KMS-11 (cell line): ENCODE measurements around the gene TSHR.
"Not testable (repeated sequence)": the region's sequence is repeated elsewhere in the genome, so short reads cannot be mapped to it uniquely, and the experiment has no call there.

Experiments used
- H2AFZ ChIP-seq: fragments of 200-600 bp; sonication (generic); 2 replicates; pipeline ENCODE4 v1.6.1; 2016; ENCODE audit warnings: antibody characterized with exemption, mixed run types, low read depth
- H3K27ac ChIP-seq: fragments of 200-600 bp; sonication (generic); 2 replicates; pipeline ENCODE4 v1.6.1; 2016; ENCODE audit warnings: mild to moderate bottlenecking, mixed run types
- H3K27me3 ChIP-seq: fragments of 200-600 bp; sonication (generic); 2 replicates; pipeline ENCODE4 v1.6.1; 2017; ENCODE audit warnings: mild to moderate bottlenecking, low read depth, mixed run types, moderate library complexity; ENCODE audit not compliant: insufficient read depth
- H3K36me3 ChIP-seq: fragments of 200-600 bp; sonication (generic); 2 replicates; pipeline ENCODE4 v1.6.1; 2017; ENCODE audit warnings: mild to moderate bottlenecking, mixed run types; ENCODE audit not compliant: insufficient read depth
- H3K4me1 ChIP-seq: fragments of 200-600 bp; sonication (generic); 2 replicates; pipeline ENCODE4 v1.6.1; 2016; ENCODE audit warnings: mild to moderate bottlenecking, low read depth, mixed run types; ENCODE audit not compliant: poor library complexity, severe bottlenecking
- H3K4me2 ChIP-seq: fragments of 200-600 bp; sonication (generic); 2 replicates; pipeline ENCODE4 v1.7.0; 2016; ENCODE audit warnings: mild to moderate bottlenecking, mixed run types
- H3K4me3 ChIP-seq: fragments of 200-600 bp; sonication (generic); IDR thresholded peaks from 2 replicates; pipeline ENCODE4 v1.6.1; 2017; ENCODE audit warnings: low read depth, low read length, mixed read lengths; ENCODE audit not compliant: insufficient read depth
- H3K79me2 ChIP-seq: fragments of 200-600 bp; sonication (generic); 2 replicates; pipeline ENCODE4 v1.6.1; 2016; ENCODE audit warnings: low read depth, mixed run types; ENCODE audit not compliant: insufficient read depth
- H3K9ac ChIP-seq: fragments of 200-600 bp; sonication (generic); 2 replicates; pipeline ENCODE4 v1.6.1; 2016; ENCODE audit warnings: mild to moderate bottlenecking, mixed run types
- H4K20me1 ChIP-seq: fragments of 200-600 bp; sonication (generic); 2 replicates; pipeline ENCODE4 v1.6.1; 2016; ENCODE audit warnings: mild to moderate bottlenecking, mixed run types; ENCODE audit not compliant: insufficient read depth
- CTCF ChIP-seq: fragments of 200-600 bp; sonication (generic); conservative IDR thresholded peaks from 2 replicates; pipeline ENCODE4 v1.6.1; 2017; ENCODE audit warnings: low read depth, mild to moderate bottlenecking, antibody characterized with exemption, low read length, moderate library complexity, mixed read lengths

TSHR gene

GRCh38 chr14:81006266-81006665, 50.8 kb downstream of the TSHR start:
- Histone ChIP-seq H3K4me2 (no peak overlapping the region), H3K4me3 (no peak overlapping the region), H3K79me2 (no peaks in the 10 kb centered on the region), H3K27ac (no peak overlapping the region), H4K20me1 (no peaks in the 10 kb centered on the region), H3K9ac (no peak overlapping the region), H3K4me1 (no peaks in the 10 kb centered on the region), H3K36me3 (no peaks in the 10 kb centered on the region), H2AFZ (no peak overlapping the region), H3K27me3 (no peaks in the 10 kb centered on the region)
- TF ChIP-seq CTCF: no peak

GRCh38 chr14:81007131-81007530, 51.7 kb downstream of the TSHR start:
- Histone ChIP-seq H4K20me1 (no peaks in the 10 kb centered on the region), H3K27me3 (no peaks in the 10 kb centered on the region), H3K79me2 (no peaks in the 10 kb centered on the region), H3K4me2 (no peak overlapping the region), H2AFZ (no peak overlapping the region), H3K9ac (no peak overlapping the region), H3K27ac (no peak overlapping the region), H3K4me1 (no peaks in the 10 kb centered on the region), H3K36me3 (no peaks in the 10 kb centered on the region), H3K4me3 (no peak overlapping the region)
- TF ChIP-seq CTCF: no peak

- TF ChIP-seq CTCF: no peak
- no peak overlapping the region for H3K9ac ChIP-seq
- H3K4me1 ChIP-seq: no peaks in the 10 kb centered on the region
- no peak overlapping the region for H3K4me3 ChIP-seq
- H3K4me2 ChIP-seq: no peak overlapping the region
- no peaks in the 10 kb centered on the region for H3K27me3 ChIP-seq
- H2AFZ ChIP-seq: no peak overlapping the region
- no peaks in the 10 kb centered on the region for H4K20me1 ChIP-seq
- no peaks in the 10 kb centered on the region for H3K79me2 ChIP-seq
- H3K27ac ChIP-seq: no peak overlapping the region
- H3K36me3 ChIP-seq: no peaks in the 10 kb centered on the region
Measured at GRCh38 chr14:81009346-81009745, 53.9 kb downstream of the TSHR start.

- Histone ChIP-seq H3K4me3 (no peak overlapping the region), H3K36me3 (no peaks in the 10 kb centered on the region), H3K4me2 (no peak overlapping the region), H2AFZ (no peak overlapping the region), H3K27ac (no peak overlapping the region), H4K20me1 (no peaks in the 10 kb centered on the region), H3K79me2 (no peaks in the 10 kb centered on the region), H3K27me3 (no peaks in the 10 kb centered on the region), H3K9ac (no peak overlapping the region), H3K4me1 (no peaks in the 10 kb centered on the region)
- no peak for TF ChIP-seq CTCF
Measured at GRCh38 chr14:81018251-81018650, 62.8 kb downstream of the TSHR start.

- no peaks in the 10 kb centered on the region for H3K4me1 ChIP-seq
- H3K36me3 ChIP-seq: no peaks in the 10 kb centered on the region
- no peak for TF ChIP-seq CTCF
- no peak overlapping the region for H3K27ac ChIP-seq
- no peaks in the 10 kb centered on the region for H3K27me3 ChIP-seq
- no peak overlapping the region for H3K9ac ChIP-seq
- no peak overlapping the region for H3K4me3 ChIP-seq
- no peaks in the 10 kb centered on the region for H3K79me2 ChIP-seq
- no peak overlapping the region for H2AFZ ChIP-seq
- no peak overlapping the region for H3K4me2 ChIP-seq
- H4K20me1 ChIP-seq: no peaks in the 10 kb centered on the region
Measured at GRCh38 chr14:81018684-81019083, 63.3 kb downstream of the TSHR start.

GRCh38 chr14:81019113-81019512, 63.7 kb downstream of the TSHR start:
- H3K27me3 ChIP-seq, H4K20me1 ChIP-seq, H2AFZ ChIP-seq, H3K79me2 ChIP-seq, H3K4me2 ChIP-seq, H3K27ac ChIP-seq, H3K36me3 ChIP-seq, H3K4me1 ChIP-seq, H3K9ac ChIP-seq, H3K4me3 ChIP-seq: not testable (repeated sequence)
